Peyer's patch (tissue), 4 donors: ENCODE measurements around the gene TXNRD2. TPM values are rescaled to one million over a fixed set of nuclear protein-coding genes. Genes with fewer than 3 reads are reported as not detected.

Experiments used
- DNase-seq, 3 donors: peaks; one replicate each; pipeline ENCODE4 v3.0.0-alpha.2; 2017 to 2019
- H3K27ac ChIP-seq, 4 donors: fragments of 200-600 bp; sonication (generic); one replicate each; pipeline ENCODE4 v1.5.1; 2016 to 2019
- H3K27me3 ChIP-seq, 2 donors: fragments of 200-600 bp; sonication (generic); one replicate each; pipeline ENCODE4 v1.5.1; 2019
- H3K36me3 ChIP-seq, 3 donors: fragments of 200-600 bp; sonication (generic); one replicate each; pipeline ENCODE4 v1.5.1; 2016 to 2019
- H3K4me1 ChIP-seq, 4 donors: fragments of 200-600 bp; sonication (generic); one replicate each; pipeline ENCODE4 v1.5.1; 2016 to 2019
- H3K4me3 ChIP-seq, 4 donors: fragments of 200-600 bp; sonication (generic); 1 replicate in 3 of 4; 2 replicates in 1 of 4; pipeline ENCODE4 v1.5.1; 2016 to 2019; ENCODE audit warnings: mild to moderate bottlenecking in 1 of 4
- H3K9me3 ChIP-seq, 4 donors: fragments of 200-600 bp; sonication (generic); one replicate each; pipeline ENCODE4 v1.5.1; 2016 to 2019; ENCODE audit warnings: mild to moderate bottlenecking in 1 of 4
- CTCF ChIP-seq, 6 experiments: fragments of 450-650 bp in 4 of 6; fragments of 200-600 bp in 2 of 6; sonication (generic) in 1 of 6; IDR thresholded peaks; one replicate each; pipeline ENCODE4 v1.5.1; 2017 to 2019; ENCODE audit warnings: antibody characterized with exemption in 6 of 6, mild to moderate bottlenecking in 3 of 6, moderate library complexity in 1 of 6
- POLR2A ChIP-seq, 2 donors: fragments of 450-650 bp; IDR thresholded peaks; one replicate each; pipeline ENCODE4 v1.5.1; 2017; ENCODE audit warnings: antibody characterized with exemption in 2 of 2, mild to moderate bottlenecking in 2 of 2, moderate library complexity in 2 of 2
- total RNA-seq, 4 donors: library from RNA; depleted of rRNA; stranded (reverse); fragments of >200 nt; gene quantifications; one replicate each; pipeline ENCODE4 v1.1.0, GENCODE V29; 2016

Gene TXNRD2
- 10 to 100 TPM; 24.7 to 29.8 (median 27.2) TPM for total RNA-seq

GRCh38 chr22:19941365-19942082 lies at the start of gene TXNRD2, which contains the start of gene COMT:
TSS of gene TXNRD2 (minus strand) at chr22:19941818. CDS start at chr22:19941803, 15 bp downstream.
TSS of gene COMT (plus strand) at chr22:19941772. CDS start at chr22:19962527, 20,755 bp downstream.
- no peaks in the 10 kb centered on the region for H3K9me3 ChIP-seq
- H3K36me3 ChIP-seq = no peaks in the 10 kb centered on the region
- H3K4me3 ChIP-seq = peak within 1 kb of the TSS; percentile 71 to 91 (median 78)
- peak within 1 kb of the TSS; percentile 83 to 90 (median 86) for H3K27ac ChIP-seq
- peak; percentile 68 to 85 (median 82) for DNase-seq
- H3K27me3 ChIP-seq = no peaks in the 10 kb centered on the region
- peak; percentile 32 to 48 for TF ChIP-seq POLR2A (IDR thresholded peaks at IDR 0.05)
- TF ChIP-seq CTCF (IDR thresholded peaks at IDR 0.05) = peak in 1 of 6 experiments; percentile 4
- peaks cover 0 to 35% (median 14%) of the 10 kb centered on the region in 4 donors for H3K4me1 ChIP-seq

- Histone ChIP-seq H3K4me3 (no peak overlapping the region), H3K9me3 (no peaks in the 10 kb centered on the region), H3K27ac (no peak overlapping the region), H3K4me1 (peaks cover 0 to 4% (median 3%) of the 10 kb centered on the region in 4 donors), H3K36me3 (no peaks in the 10 kb centered on the region), H3K27me3 (no peaks in the 10 kb centered on the region)
- TF ChIP-seq CTCF (IDR thresholded peaks at IDR 0.05) (no peak), POLR2A (IDR thresholded peaks at IDR 0.05) (no peak)
- no peak for DNase-seq
Observed at GRCh38 chr22:19991395-19991644, 49.7 kb upstream of the TXNRD2 start.

GRCh38 chr22:19990609-19991394 lies 49.2 kb upstream of the TXNRD2 start:
- H3K27ac ChIP-seq = no peak overlapping the region
- TF ChIP-seq CTCF (IDR thresholded peaks at IDR 0.05) (no peak), POLR2A (IDR thresholded peaks at IDR 0.05) (no peak)
- H3K4me1 ChIP-seq = peaks cover 0 to 10% (median 7%) of the 10 kb centered on the region in 4 donors
- DNase-seq = no peak
- no peaks in the 10 kb centered on the region for H3K36me3 ChIP-seq
- no peaks in the 10 kb centered on the region for H3K9me3 ChIP-seq
- H3K27me3 ChIP-seq = no peaks in the 10 kb centered on the region
- no peak overlapping the region for H3K4me3 ChIP-seq

GRCh38 chr22:19990188-19990587 lies 48.6 kb upstream of the TXNRD2 start:
- Histone ChIP-seq H3K27ac (no peak overlapping the region), H3K36me3 (no peaks in the 10 kb centered on the region), H3K4me1 (peaks cover 0 to 14% (median 8%) of the 10 kb centered on the region in 4 donors), H3K27me3 (no peaks in the 10 kb centered on the region), H3K9me3 (no peaks in the 10 kb centered on the region), H3K4me3 (no peak overlapping the region)
- no peak for DNase-seq
- TF ChIP-seq POLR2A (IDR thresholded peaks at IDR 0.05) (no peak), CTCF (IDR thresholded peaks at IDR 0.05) (no peak)

- Histone ChIP-seq H3K36me3 (no peaks in the 10 kb centered on the region), H3K4me3 (no peak overlapping the region), H3K27me3 (no peaks in the 10 kb centered on the region), H3K27ac (no peak overlapping the region), H3K9me3 (no peaks in the 10 kb centered on the region), H3K4me1 (peaks cover 0 to 14% (median 8%) of the 10 kb centered on the region in 4 donors)
- TF ChIP-seq CTCF (IDR thresholded peaks at IDR 0.05) (no peak), POLR2A (IDR thresholded peaks at IDR 0.05) (no peak)
- DNase-seq = no peak
Observed at GRCh38 chr22:19989725-19990067, 48.1 kb upstream of the TXNRD2 start.
